IgD-negative memory B cell (primary cell): ENCODE results near the gene OR2G3. TPM values are rescaled to one million over a fixed set of nuclear protein-coding genes. Genes with fewer than 3 reads are reported as not detected.

Experiments
- H3K27ac Mint-ChIP-seq, 3 donors: one replicate each; pipeline ENCODE4 v1.8.0; 2020 to 2022; ENCODE audit warnings: mild to moderate bottlenecking in 3 of 3, mixed read lengths in 3 of 3, moderate library complexity in 1 of 3
- H3K27me3 Mint-ChIP-seq: one replicate; pipeline ENCODE4 v1.8.0; 2021; ENCODE audit warnings: mixed read lengths
- H3K36me3 Mint-ChIP-seq: one replicate; pipeline ENCODE4 v1.8.0; 2020; ENCODE audit warnings: mild to moderate bottlenecking, mixed read lengths
- H3K4me1 Mint-ChIP-seq, 3 donors: one replicate each; pipeline ENCODE4 v1.8.0; 2020 to 2022; ENCODE audit warnings: mixed read lengths in 3 of 3, mild to moderate bottlenecking in 1 of 3
- H3K4me3 Mint-ChIP-seq, 4 donors: one replicate each; pipeline ENCODE4 v1.8.0; 2020 to 2022; ENCODE audit warnings: mild to moderate bottlenecking in 4 of 4, mixed read lengths in 4 of 4, moderate library complexity in 3 of 4
- H3K9me3 Mint-ChIP-seq, 3 donors: one replicate each; pipeline ENCODE4 v1.8.0; 2020 to 2021; ENCODE audit warnings: mixed read lengths in 3 of 3, mild to moderate bottlenecking in 1 of 3
- polyA plus RNA-seq: library from polyadenylated mRNA; unstranded; fragments of 300-500 nt; fragmentation: Illumina TruSeq; gene quantifications from one replicate; pipeline ENCODE4 v1.2.3, GENCODE V29; 2021

Gene OR2G3
- polyA plus RNA-seq, result not detected

DNA sequence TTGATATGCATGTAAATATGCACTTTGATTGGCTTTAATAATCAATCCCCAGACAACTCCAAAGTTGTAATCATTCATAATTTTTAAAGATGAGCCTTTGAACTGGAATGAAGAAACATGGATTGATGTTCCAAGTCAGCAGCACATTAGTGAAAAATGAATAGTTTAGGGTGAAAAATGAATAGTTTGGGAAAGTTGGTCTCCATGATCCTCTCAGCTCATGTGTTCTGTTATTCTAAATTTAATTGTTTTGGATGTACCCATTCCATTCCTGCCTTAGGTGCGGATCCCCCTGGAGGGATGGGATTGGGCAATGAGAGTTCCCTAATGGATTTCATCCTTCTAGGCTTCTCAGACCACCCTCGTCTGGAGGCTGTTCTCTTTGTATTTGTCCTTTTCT lies at the start of gene OR2G3:
Gene OR2G3 (plus strand): TSS at position 301 of the 400 bp plus-strand sequence. CDS start 0 bp downstream, at position 301.
- H3K27me3 Mint-ChIP-seq, result no peaks in the 10 kb centered on the region

DNA sequence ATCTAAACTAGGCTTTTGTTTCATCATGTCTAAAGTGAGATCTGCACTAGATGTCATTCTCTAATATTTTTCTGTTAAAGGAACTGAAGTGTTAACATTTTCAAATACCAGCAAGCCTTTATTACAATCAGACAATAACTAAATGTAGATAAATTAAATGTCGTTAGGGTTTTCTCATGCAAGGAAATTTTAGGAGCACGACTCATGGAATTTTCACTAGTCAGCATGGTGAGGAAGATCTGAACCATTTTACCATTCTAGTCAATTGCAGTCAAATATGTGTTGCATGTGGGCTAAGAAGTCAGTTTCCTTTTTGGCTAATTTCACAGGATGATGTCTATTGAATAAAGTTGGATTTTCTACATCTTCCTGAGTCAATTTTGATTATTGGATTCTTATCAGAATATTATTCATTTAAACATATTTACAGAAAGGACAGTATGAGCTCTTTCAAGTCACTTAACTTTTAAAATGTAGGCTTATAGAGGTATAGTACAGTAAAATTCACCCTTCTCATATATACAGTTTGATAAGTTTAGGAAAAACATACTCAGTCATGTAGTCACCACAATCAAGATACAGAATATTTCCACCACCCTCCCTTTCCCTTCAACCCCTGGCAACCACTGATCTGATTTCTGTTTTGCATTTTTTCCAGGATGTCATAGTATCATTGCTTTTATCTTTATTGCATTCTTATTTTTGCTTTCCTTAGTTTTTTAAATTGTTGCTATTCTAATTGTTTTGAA lies 47.3 kb upstream of the OR2G3 start:
- H3K36me3 Mint-ChIP-seq, result no peaks in the 10 kb centered on the region
- H3K27ac Mint-ChIP-seq, result no peak overlapping the region
- peaks cover 0 to 2% (median 0%) of the 10 kb centered on the region in 3 donors for H3K9me3 Mint-ChIP-seq
- no peak overlapping the region for H3K4me3 Mint-ChIP-seq
- peaks cover 3% of the 10 kb centered on the region for H3K27me3 Mint-ChIP-seq
- H3K4me1 Mint-ChIP-seq, result no peaks in the 10 kb centered on the region

More for the DNA sequence above, at the start of gene OR2G3:
- H3K4me3 Mint-ChIP-seq, result no peak within 1 kb of the TSS
- peaks cover 0 to 13% (median 7%) of the 10 kb centered on the region in 3 donors for H3K9me3 Mint-ChIP-seq
- no peak within 1 kb of the TSS for H3K27ac Mint-ChIP-seq
- no peaks in the 10 kb centered on the region for H3K4me1 Mint-ChIP-seq
- no peaks in the 10 kb centered on the region for H3K36me3 Mint-ChIP-seq

DNA sequence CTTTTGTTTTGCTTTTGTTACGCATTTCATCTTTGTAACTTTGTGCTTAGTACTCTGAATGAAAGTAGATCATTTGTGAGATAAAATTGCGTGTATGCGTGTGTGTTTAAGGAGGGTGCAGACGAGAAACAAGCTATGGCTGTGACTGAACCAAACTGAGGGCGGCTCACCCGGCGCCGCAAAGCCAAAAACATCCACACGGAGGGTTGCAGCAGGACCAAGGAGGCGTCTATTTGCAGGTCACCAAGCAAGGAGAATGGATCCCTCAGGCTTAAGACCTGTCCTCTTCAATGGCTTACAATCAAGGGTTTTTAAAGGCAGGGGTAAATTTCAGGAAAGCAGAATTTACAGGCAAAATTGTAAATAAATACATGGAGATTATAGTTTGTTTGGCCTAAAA lies 43.7 kb upstream of the OR2G3 start:
- no peaks in the 10 kb centered on the region for H3K4me1 Mint-ChIP-seq
- peaks cover 3% of the 10 kb centered on the region for H3K27me3 Mint-ChIP-seq
- no peak overlapping the region for H3K4me3 Mint-ChIP-seq
- H3K27ac Mint-ChIP-seq, result no peak overlapping the region
- peaks cover 0 to 2% (median 0%) of the 10 kb centered on the region in 3 donors for H3K9me3 Mint-ChIP-seq
- no peaks in the 10 kb centered on the region for H3K36me3 Mint-ChIP-seq

DNA sequence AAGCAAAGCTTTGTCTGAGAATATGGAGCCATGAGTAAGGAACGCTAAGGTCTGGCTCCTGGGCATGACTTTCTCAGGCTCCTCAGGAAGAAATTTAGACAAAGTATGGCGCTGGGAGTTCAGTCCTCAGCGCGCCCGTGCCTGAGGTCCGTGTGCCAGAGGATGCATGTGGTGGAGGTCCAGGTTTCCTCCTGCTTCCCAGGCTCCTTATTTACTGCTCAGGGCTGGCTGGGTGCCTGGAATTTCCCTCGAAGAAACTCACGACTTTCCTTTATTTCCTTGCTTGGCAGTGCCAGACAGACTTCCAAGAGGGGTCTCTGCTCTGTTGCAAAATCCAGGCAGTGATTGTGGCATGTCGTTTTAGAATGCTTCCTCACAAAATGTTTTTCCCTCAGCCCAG lies 43.2 kb upstream of the OR2G3 start:
- H3K4me1 Mint-ChIP-seq, result no peaks in the 10 kb centered on the region
- no peak overlapping the region for H3K27ac Mint-ChIP-seq
- H3K9me3 Mint-ChIP-seq, result peaks cover 0 to 2% (median 0%) of the 10 kb centered on the region in 3 donors
- H3K4me3 Mint-ChIP-seq, result no peak overlapping the region
- H3K27me3 Mint-ChIP-seq, result peaks cover 3% of the 10 kb centered on the region
- H3K36me3 Mint-ChIP-seq, result no peaks in the 10 kb centered on the region

DNA sequence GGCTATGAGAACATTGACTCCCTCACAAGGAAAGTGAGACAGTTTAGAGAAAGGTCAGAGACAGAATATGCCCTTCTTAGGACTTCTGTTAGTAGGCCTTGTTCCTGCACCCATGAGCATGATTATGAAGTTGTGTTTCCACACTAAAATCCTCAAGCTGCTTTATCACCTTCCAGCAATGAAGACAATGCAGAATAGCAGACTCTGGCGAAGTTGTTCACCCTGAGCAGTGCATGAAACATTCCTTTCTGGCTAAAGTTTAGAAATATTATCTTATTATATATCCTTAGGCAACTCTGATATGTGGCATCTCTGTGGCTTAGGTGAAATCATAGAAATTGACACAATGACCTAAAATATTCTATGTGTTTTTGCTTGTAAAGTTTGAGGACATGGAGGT lies 31.1 kb upstream of the OR2G3 start:
- Mint-ChIP-seq H3K9me3 (peaks cover 7 to 10% (median 8%) of the 10 kb centered on the region in 3 donors), H3K36me3 (peaks cover 4% of the 10 kb centered on the region), H3K27me3 (peaks cover 4% of the 10 kb centered on the region), H3K27ac (no peak overlapping the region), H3K4me3 (no peak overlapping the region), H3K4me1 (no peaks in the 10 kb centered on the region)

DNA sequence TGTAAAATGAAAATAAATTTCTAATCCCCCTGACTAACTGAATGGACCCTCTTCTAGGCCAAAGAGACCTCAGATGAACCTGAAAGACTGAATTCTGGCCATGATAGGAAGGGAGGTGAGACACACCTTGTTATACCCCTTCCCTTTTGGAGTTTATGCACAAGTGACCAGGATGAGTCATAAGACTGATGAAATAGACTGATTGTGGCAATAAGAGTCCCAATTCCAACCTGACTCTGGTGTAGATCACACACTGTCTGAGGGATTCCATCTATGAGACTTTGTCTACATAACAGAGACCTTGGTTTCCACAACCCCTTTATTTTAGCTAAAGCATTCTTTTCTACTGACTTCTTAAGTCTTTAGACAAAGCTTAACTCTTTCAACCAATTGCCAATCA lies 30.7 kb upstream of the OR2G3 start:
- H3K27ac Mint-ChIP-seq, result no peak overlapping the region
- H3K4me3 Mint-ChIP-seq, result no peak overlapping the region
- peaks cover 7 to 9% (median 8%) of the 10 kb centered on the region in 3 donors for H3K9me3 Mint-ChIP-seq
- H3K36me3 Mint-ChIP-seq, result peaks cover 4% of the 10 kb centered on the region
- peaks cover 4% of the 10 kb centered on the region for H3K27me3 Mint-ChIP-seq
- no peaks in the 10 kb centered on the region for H3K4me1 Mint-ChIP-seq

DNA sequence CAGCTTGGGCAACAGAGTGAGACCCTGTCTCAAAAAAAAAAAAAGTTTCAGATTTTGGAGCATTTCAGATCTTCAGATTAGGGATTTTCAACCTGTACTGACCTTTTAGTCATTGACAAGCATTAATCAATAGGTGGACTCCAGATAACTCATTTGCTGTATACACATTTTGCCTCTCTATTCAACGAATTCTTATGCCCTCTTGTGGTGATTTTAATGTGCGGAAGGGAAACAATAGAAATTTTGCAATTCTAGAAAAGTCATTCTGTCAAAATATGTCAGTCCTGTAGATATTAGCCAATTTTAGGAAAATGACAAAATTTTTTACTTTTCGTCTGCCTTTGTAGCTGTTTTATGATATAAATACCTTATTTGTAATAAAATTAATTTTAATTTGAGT lies 28.9 kb upstream of the OR2G3 start:
- H3K4me3 Mint-ChIP-seq, result no peak overlapping the region
- H3K4me1 Mint-ChIP-seq, result no peaks in the 10 kb centered on the region
- peaks cover 9% of the 10 kb centered on the region for H3K27me3 Mint-ChIP-seq
- H3K27ac Mint-ChIP-seq, result no peak overlapping the region
- H3K36me3 Mint-ChIP-seq, result no peaks in the 10 kb centered on the region
- peaks cover 0 to 4% (median 0%) of the 10 kb centered on the region in 3 donors for H3K9me3 Mint-ChIP-seq

DNA sequence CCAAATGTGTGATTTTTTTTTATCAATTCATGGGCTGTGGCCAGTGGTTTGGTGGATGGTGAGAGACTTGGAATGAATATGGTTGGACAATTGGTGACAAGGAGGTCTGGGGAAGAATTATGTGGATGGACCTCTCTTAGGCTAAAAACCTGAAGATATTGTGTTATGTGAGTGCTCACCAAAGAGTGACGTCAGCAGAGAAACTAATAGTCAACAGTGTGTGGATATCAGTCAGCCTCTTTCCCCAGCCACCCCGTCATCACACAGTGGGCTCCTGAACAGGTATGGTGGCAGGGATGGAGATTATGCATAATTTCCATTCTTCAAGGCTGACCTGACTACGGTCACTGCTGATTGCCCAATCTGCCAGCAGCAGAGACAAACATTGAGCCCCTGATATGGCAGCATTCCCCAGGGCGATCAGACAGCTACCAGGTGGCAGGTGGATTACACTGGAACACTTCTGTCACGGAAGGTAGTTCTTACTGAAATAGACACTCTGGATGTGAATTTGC lies 26.4 kb upstream of the OR2G3 start:
- peaks cover 12% of the 10 kb centered on the region for H3K27me3 Mint-ChIP-seq
- H3K9me3 Mint-ChIP-seq, result no peaks in the 10 kb centered on the region
- no peak overlapping the region for H3K4me3 Mint-ChIP-seq
- H3K4me1 Mint-ChIP-seq, result no peaks in the 10 kb centered on the region
- H3K27ac Mint-ChIP-seq, result no peak overlapping the region
- no peaks in the 10 kb centered on the region for H3K36me3 Mint-ChIP-seq

DNA sequence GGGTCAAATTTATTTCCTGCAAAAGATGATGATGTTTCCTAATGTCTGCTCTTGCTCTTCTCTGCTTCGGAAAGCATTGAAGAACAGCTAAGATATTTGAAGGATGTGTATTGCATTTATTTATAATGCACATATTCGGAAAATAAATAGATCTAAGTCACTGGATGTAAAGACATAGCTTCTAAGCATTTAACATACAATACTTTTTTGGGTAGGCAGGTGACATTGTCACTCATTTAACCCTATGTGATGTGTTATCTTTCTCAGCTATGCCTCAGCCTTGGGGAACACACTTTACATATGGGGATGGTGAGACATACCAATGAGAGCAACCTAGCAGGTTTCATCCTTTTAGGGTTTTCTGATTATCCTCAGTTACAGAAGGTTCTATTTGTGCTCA lies 17.3 kb upstream of the OR2G3 start, which contains the start of gene OR2G2:
Gene OR2G2 (plus strand): TSS at position 301 of the 400 bp plus-strand sequence. CDS start 0 bp downstream, at position 301.
- peak within 1 kb of the TSS in 1 of 3 donors; percentile 72 for H3K27ac Mint-ChIP-seq
- peaks cover 0 to 7% (median 3%) of the 10 kb centered on the region in 3 donors for H3K9me3 Mint-ChIP-seq
- no peaks in the 10 kb centered on the region for H3K4me1 Mint-ChIP-seq
- H3K4me3 Mint-ChIP-seq, result no peak within 1 kb of the TSS
- H3K27me3 Mint-ChIP-seq, result peaks cover 4% of the 10 kb centered on the region
- no peaks in the 10 kb centered on the region for H3K36me3 Mint-ChIP-seq

DNA sequence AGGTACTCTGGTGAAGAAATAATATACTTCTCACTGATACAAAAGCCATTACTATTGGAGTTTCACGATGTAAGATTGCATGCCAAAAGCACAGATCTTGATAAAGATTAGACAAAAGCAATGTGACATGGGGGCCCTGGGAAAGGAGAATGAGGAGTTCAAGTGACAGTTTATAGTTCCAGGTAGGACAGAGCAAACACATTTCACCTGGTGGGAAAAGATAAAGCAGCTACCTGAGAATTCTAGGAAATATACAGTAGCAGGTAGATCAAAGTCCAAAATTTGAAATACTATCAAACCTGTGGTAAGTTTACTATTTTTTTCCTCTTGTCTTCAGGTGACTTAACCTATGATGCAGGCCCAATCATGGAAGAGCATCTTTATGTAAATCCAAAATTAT lies 8.0 kb downstream of the OR2G3 start:
- Mint-ChIP-seq H3K36me3 (no peaks in the 10 kb centered on the region), H3K4me3 (no peak overlapping the region), H3K4me1 (no peaks in the 10 kb centered on the region)

DNA sequence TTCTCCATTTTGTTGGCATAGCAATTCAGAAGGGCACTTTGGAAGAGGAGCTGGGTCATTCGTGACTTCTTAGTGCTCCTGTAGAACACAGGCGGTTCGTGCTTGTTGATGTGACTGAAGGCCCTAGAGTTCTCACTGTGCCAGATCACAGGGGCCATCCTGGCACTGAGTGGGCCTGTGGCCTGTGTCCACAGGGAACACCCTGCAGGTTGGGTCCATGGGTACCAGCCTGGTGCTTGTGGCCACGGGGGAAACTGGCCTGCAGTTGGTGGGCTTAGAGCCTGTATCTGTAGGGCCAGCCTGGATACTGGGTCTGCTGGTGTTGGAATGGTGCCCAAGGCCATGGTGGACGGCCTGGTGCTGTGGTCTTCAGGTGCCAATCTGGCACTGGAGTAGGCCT lies 9.2 kb downstream of the OR2G3 start:
- no peaks in the 10 kb centered on the region for H3K4me1 Mint-ChIP-seq
- no peaks in the 10 kb centered on the region for H3K27me3 Mint-ChIP-seq
- H3K4me3 Mint-ChIP-seq, result no peak overlapping the region
- no peaks in the 10 kb centered on the region for H3K36me3 Mint-ChIP-seq
- H3K9me3 Mint-ChIP-seq, result peaks cover 0 to 11% (median 9%) of the 10 kb centered on the region in 3 donors
- no peak overlapping the region for H3K27ac Mint-ChIP-seq

More for the DNA sequence above, 8.0 kb downstream of the OR2G3 start:
- Mint-ChIP-seq H3K27ac (no peak overlapping the region), H3K9me3 (peaks cover 0 to 12% (median 11%) of the 10 kb centered on the region in 3 donors), H3K27me3 (no peaks in the 10 kb centered on the region)

DNA sequence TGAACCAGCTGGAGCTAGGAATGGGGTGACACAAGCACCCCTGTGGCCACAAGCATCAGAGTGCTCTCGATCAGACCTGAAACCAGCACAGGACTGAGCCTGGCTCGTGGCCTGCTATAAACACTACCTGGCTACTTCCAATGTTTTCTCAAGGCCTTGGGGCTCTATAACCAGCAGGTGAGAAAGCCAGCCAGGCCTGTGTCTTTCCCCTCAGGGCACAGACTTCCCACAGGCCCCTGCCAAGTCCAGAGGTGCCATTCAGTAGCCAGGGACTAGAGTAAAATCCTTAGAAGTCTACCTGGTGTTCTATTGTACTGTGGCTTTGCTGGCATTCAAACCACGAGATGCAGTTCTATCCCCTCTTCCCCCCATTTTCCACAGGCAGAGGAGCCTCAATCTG lies 22.6 kb downstream of the OR2G3 start:
- Mint-ChIP-seq H3K4me1 (no peaks in the 10 kb centered on the region), H3K4me3 (peak overlapping the region in 1 of 4 donors; percentile 34), H3K36me3 (no peaks in the 10 kb centered on the region), H3K27me3 (no peaks in the 10 kb centered on the region), H3K9me3 (peaks cover 0 to 13% (median 0%) of the 10 kb centered on the region in 3 donors), H3K27ac (no peak overlapping the region)

DNA sequence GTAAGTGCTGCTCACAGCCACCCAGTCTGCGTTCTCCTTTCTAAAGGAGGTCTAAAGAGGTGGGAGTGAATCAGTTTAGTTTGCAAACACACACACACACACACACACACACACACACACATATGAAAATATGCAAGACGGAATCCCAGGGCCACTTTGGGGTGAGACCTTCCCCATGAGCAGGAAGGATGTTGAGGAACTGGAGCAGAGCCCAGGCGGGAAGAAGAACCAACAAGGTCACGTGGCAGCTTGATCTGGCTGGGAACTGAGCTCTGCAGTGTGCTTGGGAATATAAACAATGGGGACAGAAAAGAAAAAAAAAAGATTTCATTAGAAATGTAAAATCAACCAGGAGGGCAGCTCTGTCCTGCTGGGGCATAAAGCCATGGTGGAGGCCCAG lies 32.6 kb downstream of the OR2G3 start:
- Mint-ChIP-seq H3K9me3 (peaks cover 0 to 11% (median 2%) of the 10 kb centered on the region in 3 donors), H3K27me3 (peaks cover 19% of the 10 kb centered on the region), H3K27ac (no peak overlapping the region), H3K4me3 (peak overlapping the region in 1 of 4 donors; percentile 21), H3K4me1 (peaks cover 0 to 2% (median 0%) of the 10 kb centered on the region in 3 donors), H3K36me3 (peaks cover 2% of the 10 kb centered on the region)

DNA sequence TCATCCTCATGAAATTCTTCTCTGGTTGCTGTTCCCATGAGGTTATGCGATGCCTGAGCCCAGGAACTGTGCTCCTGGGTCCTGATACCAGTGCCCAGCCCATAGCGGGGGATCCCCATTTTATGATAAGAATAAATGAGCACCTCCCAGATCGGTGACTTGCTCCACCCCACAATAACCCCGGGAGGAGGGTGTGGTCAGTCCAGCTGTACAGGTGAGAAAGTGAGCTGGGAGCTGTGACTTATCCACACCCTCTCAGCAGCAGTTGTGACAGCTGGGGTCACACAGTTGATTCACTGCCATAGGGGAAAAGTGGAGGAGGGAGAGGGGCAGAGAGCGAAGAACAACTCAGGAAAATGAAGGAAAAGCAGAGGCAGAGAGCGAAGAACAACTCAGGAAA lies 33.4 kb downstream of the OR2G3 start:
- H3K36me3 Mint-ChIP-seq, result peaks cover 2% of the 10 kb centered on the region
- H3K9me3 Mint-ChIP-seq, result peaks cover 0 to 9% (median 2%) of the 10 kb centered on the region in 3 donors
- H3K27me3 Mint-ChIP-seq, result peaks cover 19% of the 10 kb centered on the region
- no peak overlapping the region for H3K27ac Mint-ChIP-seq
- H3K4me1 Mint-ChIP-seq, result peaks cover 0 to 2% (median 0%) of the 10 kb centered on the region in 3 donors
- H3K4me3 Mint-ChIP-seq, result peak overlapping the region in 1 of 4 donors; percentile 55

DNA sequence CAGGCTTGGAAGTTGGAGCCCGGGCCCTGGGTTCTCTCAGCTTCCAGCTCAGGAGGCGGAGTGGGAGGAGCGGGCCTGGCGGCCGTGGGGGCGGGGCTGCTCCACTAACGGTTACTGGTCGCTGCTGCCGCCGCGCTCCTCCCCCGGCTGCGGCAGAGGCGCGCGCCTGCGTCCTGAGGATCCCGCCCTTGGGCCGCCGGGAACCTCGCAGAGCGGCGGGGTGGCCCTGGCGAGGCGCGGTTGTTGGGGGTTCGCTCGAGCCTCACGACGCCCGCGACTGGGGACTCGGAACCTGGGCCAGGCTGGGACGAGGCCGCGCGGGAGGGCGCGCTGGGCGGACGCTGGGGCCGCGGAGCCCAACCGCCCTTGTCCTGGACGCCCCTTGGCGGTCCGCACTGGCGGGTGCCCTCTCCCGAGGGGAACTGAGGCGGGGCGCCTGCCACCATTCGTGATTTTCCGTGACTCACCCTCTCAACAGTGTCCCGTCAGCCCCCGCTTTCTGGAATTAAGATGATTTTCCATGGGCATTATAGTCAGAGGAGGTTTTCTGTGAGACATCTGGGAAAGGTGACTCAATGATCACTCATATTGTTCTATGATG lies 34.1 kb downstream of the OR2G3 start:
- Mint-ChIP-seq H3K27ac (no peak overlapping the region), H3K27me3 (peaks cover 21% of the 10 kb centered on the region), H3K9me3 (peaks cover 0 to 7% (median 2%) of the 10 kb centered on the region in 3 donors), H3K4me3 (no peak overlapping the region), H3K4me1 (peaks cover 0 to 2% (median 0%) of the 10 kb centered on the region in 3 donors), H3K36me3 (peaks cover 2% of the 10 kb centered on the region)
